Glutamatergic neuron (in vitro differentiated cells): Measurements from ENCODE around the gene IL36B. TPM values are rescaled to one million over a fixed set of nuclear protein-coding genes. Genes with fewer than 3 reads are reported as not detected.

Experiments
- DNase-seq: peaks from one replicate; pipeline ENCODE4 v3.0.0; 2022
- H3K27ac Mint-ChIP-seq: one replicate; pipeline ENCODE4 v1.8.0; 2020; ENCODE audit warnings: mild to moderate bottlenecking, mixed read lengths, inconsistent platforms; ENCODE audit not compliant: unreplicated experiment
- H3K27me3 Mint-ChIP-seq: one replicate; pipeline ENCODE4 v1.8.0; 2020; ENCODE audit warnings: mild to moderate bottlenecking, moderate library complexity, mixed read lengths, inconsistent platforms; ENCODE audit not compliant: unreplicated experiment
- H3K36me3 Mint-ChIP-seq: one replicate; pipeline ENCODE4 v1.8.0; 2020; ENCODE audit warnings: mild to moderate bottlenecking, mixed read lengths, inconsistent platforms; ENCODE audit not compliant: unreplicated experiment
- H3K4me1 Mint-ChIP-seq: one replicate; pipeline ENCODE4 v1.8.0; 2020; ENCODE audit warnings: mild to moderate bottlenecking, low read depth, mixed read lengths, inconsistent platforms; ENCODE audit not compliant: unreplicated experiment
- H3K4me3 Mint-ChIP-seq: one replicate; pipeline ENCODE4 v1.8.0; 2020; ENCODE audit warnings: mild to moderate bottlenecking, mixed read lengths, inconsistent platforms; ENCODE audit not compliant: unreplicated experiment
- H3K9me3 Mint-ChIP-seq: one replicate; pipeline ENCODE4 v1.8.0; 2020; ENCODE audit warnings: mild to moderate bottlenecking, moderate library complexity, mixed read lengths, inconsistent platforms; ENCODE audit not compliant: unreplicated experiment
- CTCF ChIP-seq: fragments of 200-600 bp; sonication (generic); IDR thresholded peaks from one replicate; pipeline ENCODE4 v1.5.0; 2021; ENCODE audit not compliant: partially characterized antibody, unreplicated experiment
- total RNA-seq: library from RNA; stranded (reverse); fragmentation: NEBNext Ultra II Directional; extraction: Animal tissue kit (Norgen Biotek cat#: 25700); gene quantifications from one replicate; pipeline ENCODE4 v1.2.1, GENCODE V29; 2021; ENCODE audit not compliant: unreplicated experiment

The IL36B gene
- total RNA-seq, 1 donor from 2014 or later = not detected

- Mint-ChIP-seq H3K4me1 (no peaks in the 10 kb centered on the region), H3K36me3 (peaks cover under 1% of the 10 kb centered on the region), H3K9me3 (peaks cover under 1% of the 10 kb centered on the region), H3K27ac (no peak overlapping the region), H3K4me3 (no peak overlapping the region), H3K27me3 (peaks cover 5% of the 10 kb centered on the region)
- DNase-seq = no peak
- TF ChIP-seq CTCF = no peak
Observed at GRCh38 chr2:113060796-113061195, 8.1 kb upstream of the IL36B start.

GRCh38 chr2:113060396-113060795 lies 7.7 kb upstream of the IL36B start:
- peaks cover 5% of the 10 kb centered on the region for H3K27me3 Mint-ChIP-seq
- H3K9me3 Mint-ChIP-seq = peaks cover 2% of the 10 kb centered on the region
- H3K36me3 Mint-ChIP-seq = peaks cover 5% of the 10 kb centered on the region
- H3K4me1 Mint-ChIP-seq = no peaks in the 10 kb centered on the region
- no peak overlapping the region for H3K27ac Mint-ChIP-seq
- DNase-seq = no peak
- no peak overlapping the region for H3K4me3 Mint-ChIP-seq
- TF ChIP-seq CTCF = no peak

GRCh38 chr2:113058998-113059960 lies 6.6 kb upstream of the IL36B start, which contains the start of gene IL36RN:
TSS of gene IL36RN (plus strand) at chr2:113059198. CDS start at chr2:113059439, 241 bp downstream.
- Mint-ChIP-seq H3K4me1 (no peaks in the 10 kb centered on the region), H3K27me3 (peaks cover 5% of the 10 kb centered on the region), H3K9me3 (peaks cover 2% of the 10 kb centered on the region), H3K27ac (no peak within 1 kb of the TSS), H3K4me3 (no peak within 1 kb of the TSS), H3K36me3 (peaks cover 11% of the 10 kb centered on the region)
- DNase-seq = no peak
- no peak for TF ChIP-seq CTCF

DNA sequence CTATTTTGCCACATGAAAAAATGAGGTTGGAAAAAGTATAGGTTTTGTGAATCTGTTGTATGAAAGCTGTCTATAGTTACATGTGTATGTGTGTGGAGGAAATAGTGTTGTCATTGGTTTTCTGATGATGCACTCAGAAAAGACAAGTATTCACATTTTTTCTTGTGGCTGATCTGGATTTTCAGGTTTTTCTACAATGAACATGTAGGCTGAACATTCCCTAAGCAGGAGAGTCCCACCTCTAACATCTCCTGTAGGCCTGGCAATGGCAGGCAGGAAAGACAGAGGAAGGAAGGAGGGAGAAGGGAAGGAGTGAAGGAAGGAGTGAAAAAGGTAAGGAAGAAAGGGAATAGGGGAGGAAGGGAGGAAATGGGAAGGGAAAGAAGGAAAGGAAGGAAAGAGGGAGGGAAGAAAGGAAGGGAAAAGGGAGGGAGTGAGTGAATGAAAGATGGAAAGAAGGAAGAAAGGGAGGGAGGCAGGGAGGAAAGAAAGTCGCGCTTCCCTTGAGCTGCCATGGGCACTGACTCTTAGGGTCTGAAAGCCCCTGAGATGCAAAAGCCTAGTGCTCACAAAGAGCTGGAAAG lies 5.8 kb upstream of the IL36B start:
- no peak for DNase-seq
- TF ChIP-seq CTCF = no peak
- Mint-ChIP-seq H3K36me3 (peaks cover 18% of the 10 kb centered on the region), H3K4me1 (no peaks in the 10 kb centered on the region), H3K27ac (no peak overlapping the region), H3K9me3 (peaks cover 2% of the 10 kb centered on the region), H3K4me3 (no peak overlapping the region), H3K27me3 (peaks cover 5% of the 10 kb centered on the region)

GRCh38 chr2:113057117-113057516 lies 4.5 kb upstream of the IL36B start:
- Mint-ChIP-seq H3K9me3 (peaks cover 5% of the 10 kb centered on the region), H3K4me1 (no peaks in the 10 kb centered on the region), H3K36me3 (peaks cover 21% of the 10 kb centered on the region), H3K27me3 (peaks cover 5% of the 10 kb centered on the region), H3K27ac (no peak overlapping the region), H3K4me3 (no peak overlapping the region)
- no peak for DNase-seq
- no peak for TF ChIP-seq CTCF
